Right atrium auricular region (tissue), 2 donors: Measurements from ENCODE around the gene DNAJB11. TPM values are rescaled to one million over a fixed set of nuclear protein-coding genes. Genes with fewer than 3 reads are reported as not detected.

Experiments used
- DNase-seq: peaks from one replicate; pipeline ENCODE4 v3.0.0-alpha.2; 2019; ENCODE audit warnings: low spot score
- H3K27ac ChIP-seq, 2 donors: fragments of 200-600 bp; sonication (generic); 1 replicate in 1 of 2; 2 replicates in 1 of 2; pipeline ENCODE4 v1.5.1; 2016 to 2019
- H3K27me3 ChIP-seq, 2 donors: fragments of 200-600 bp; sonication (generic); one replicate each; pipeline versions ENCODE4 v1.5.1 to v1.6.0; 2017 to 2019
- H3K36me3 ChIP-seq: fragments of 200-600 bp; sonication (generic); one replicate; pipeline ENCODE4 v1.5.1; 2016
- H3K4me1 ChIP-seq, 2 donors: fragments of 200-600 bp; sonication (generic); one replicate each; pipeline versions ENCODE4 v1.5.1 to v1.6.0; 2017 to 2019
- H3K4me3 ChIP-seq, 2 donors: fragments of 200-600 bp; sonication (generic); 1 replicate in 1 of 2; 2 replicates in 1 of 2; pipeline ENCODE4 v1.5.1; 2017 to 2019; ENCODE audit warnings: mild to moderate bottlenecking in 1 of 2, moderate library complexity in 1 of 2
- H3K9me3 ChIP-seq, 2 donors: fragments of 200-600 bp; sonication (generic); one replicate each; pipeline ENCODE4 v1.5.1; 2019
- total RNA-seq, 2 donors: library from RNA; depleted of rRNA; stranded (reverse); fragments of >200 nt; gene quantifications; one replicate each; pipeline ENCODE4 v1.1.0, GENCODE V29; 2016
- TF ChIP-seq, protein P1 (sequence below), 2 donors: fragments of 200-600 bp; sonication (generic); IDR thresholded peaks; one replicate each; pipeline ENCODE4 v1.5.1; 2019; ENCODE audit warnings: antibody characterized with exemption in 2 of 2

Gene DNAJB11
- total RNA-seq, 2 donors from 2014 or later, result 39.1 to 39.3 TPM

GRCh38 chr3:186614266-186614596, 43.7 kb downstream of the DNAJB11 start:
- H3K4me1 ChIP-seq, result peaks cover 0 to 9% of the 10 kb centered on the region in 2 donors
- H3K4me3 ChIP-seq, result no peak overlapping the region
- H3K27me3 ChIP-seq, result no peaks in the 10 kb centered on the region
- no peak overlapping the region for H3K27ac ChIP-seq
- no peak for DNase-seq
- TF ChIP-seq, protein P1, sequence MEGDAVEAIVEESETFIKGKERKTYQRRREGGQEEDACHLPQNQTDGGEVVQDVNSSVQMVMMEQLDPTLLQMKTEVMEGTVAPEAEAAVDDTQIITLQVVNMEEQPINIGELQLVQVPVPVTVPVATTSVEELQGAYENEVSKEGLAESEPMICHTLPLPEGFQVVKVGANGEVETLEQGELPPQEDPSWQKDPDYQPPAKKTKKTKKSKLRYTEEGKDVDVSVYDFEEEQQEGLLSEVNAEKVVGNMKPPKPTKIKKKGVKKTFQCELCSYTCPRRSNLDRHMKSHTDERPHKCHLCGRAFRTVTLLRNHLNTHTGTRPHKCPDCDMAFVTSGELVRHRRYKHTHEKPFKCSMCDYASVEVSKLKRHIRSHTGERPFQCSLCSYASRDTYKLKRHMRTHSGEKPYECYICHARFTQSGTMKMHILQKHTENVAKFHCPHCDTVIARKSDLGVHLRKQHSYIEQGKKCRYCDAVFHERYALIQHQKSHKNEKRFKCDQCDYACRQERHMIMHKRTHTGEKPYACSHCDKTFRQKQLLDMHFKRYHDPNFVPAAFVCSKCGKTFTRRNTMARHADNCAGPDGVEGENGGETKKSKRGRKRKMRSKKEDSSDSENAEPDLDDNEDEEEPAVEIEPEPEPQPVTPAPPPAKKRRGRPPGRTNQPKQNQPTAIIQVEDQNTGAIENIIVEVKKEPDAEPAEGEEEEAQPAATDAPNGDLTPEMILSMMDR (IDR thresholded peaks at IDR 0.05), result no peak
- H3K36me3 ChIP-seq, result no peaks in the 10 kb centered on the region
- no peaks in the 10 kb centered on the region for H3K9me3 ChIP-seq

DNA sequence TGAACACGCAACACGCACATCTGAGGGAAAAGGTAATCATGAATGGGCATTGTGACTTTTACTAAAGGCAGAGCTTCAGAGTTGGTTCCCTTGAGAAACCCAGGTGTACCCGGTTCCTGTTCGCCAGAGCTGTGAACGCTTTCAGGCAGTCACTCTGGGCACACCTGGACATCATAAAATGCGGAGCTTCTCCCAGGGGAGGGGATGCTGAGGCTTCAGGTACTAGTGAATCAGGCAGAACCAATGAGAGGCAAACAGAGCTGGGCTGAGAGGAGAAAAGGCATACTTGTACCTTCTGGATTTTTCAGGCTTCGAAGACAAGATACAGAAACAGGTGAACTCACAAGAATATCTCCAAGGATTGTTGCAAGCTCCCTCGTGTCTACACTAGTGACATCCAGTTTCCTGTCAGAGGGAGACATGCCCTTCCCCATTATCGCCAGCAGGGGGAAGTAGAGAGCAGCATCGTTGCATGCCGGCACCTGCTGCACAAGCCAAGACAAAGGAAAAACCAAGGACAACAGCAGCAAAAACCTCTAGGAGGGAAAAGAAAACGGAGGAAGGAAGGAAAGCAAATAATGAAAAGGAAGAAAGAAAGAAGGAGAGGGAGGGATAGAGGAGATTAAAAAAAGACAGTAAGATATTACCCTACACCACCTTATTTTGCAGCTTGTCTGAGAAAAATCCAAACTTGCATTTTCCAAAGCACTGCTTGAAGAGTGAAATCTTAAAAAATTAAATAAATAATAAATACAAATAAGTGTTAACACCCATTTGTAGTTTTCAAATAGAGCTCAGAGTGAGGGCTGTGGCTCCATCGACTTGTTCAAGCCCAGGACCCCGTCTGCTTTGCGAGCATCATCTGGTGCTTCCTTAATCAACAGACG, 44.3 kb downstream of the DNAJB11 start:
- Histone ChIP-seq H3K4me3 (no peak overlapping the region), H3K9me3 (no peaks in the 10 kb centered on the region), H3K36me3 (no peaks in the 10 kb centered on the region), H3K27me3 (no peaks in the 10 kb centered on the region), H3K4me1 (peaks cover 0 to 9% of the 10 kb centered on the region in 2 donors), H3K27ac (no peak overlapping the region)
- TF ChIP-seq, protein P1 (IDR thresholded peaks at IDR 0.05), result peak; percentile 96
- peak; percentile 83 for DNase-seq

- TF ChIP-seq, protein P1 (IDR thresholded peaks at IDR 0.05), result no peak
- Histone ChIP-seq H3K36me3 (no peaks in the 10 kb centered on the region), H3K27ac (no peak overlapping the region), H3K9me3 (no peaks in the 10 kb centered on the region), H3K27me3 (no peaks in the 10 kb centered on the region), H3K4me3 (no peak overlapping the region), H3K4me1 (peaks cover 0 to 9% of the 10 kb centered on the region in 2 donors)
- no peak for DNase-seq
Measured at GRCh38 chr3:186616299-186616617, 45.7 kb downstream of the DNAJB11 start.

DNA sequence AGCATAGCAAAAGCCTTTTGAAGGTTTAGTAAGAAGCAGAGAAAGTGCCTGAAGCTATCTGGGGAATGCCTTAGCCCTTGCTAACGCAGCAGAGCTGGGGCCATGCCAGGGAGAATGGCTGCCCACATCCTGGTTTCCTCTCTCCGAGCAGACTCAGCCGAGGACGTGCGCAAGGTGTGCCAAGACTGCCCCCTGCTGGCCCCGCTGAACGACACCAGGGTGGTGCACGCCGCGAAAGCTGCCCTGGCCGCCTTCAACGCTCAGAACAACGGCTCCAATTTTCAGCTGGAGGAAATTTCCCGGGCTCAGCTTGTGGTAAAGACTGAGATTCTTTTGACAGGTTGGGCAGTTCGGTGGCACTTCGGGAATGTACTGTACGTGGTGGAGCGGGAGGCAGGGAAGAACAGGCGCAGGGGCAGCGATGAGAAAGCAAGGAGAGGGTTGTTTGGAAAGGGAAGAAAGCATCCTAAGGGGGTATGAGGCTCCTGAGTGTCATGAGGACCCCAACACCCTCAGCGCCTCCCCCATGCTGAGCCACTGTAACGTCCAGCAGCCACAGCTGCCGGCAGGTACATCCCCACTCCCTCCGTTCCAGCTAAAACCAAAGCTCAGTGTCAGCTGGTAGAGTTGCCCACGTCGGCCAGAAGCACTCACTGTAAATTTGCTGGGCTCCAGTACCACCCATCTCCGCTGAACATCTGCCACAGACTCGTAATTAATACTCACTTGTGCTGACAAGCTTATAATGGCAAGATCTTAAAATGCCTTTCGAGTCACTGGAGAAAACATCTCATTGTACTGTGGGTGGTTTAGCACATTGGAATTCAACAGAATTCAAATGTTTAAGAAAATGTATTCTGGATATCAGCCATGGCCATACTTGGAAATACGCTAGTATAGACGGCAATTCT, 46.8 kb downstream of the DNAJB11 start:
- Histone ChIP-seq H3K27ac (no peak overlapping the region), H3K4me3 (peak overlapping the region in 1 of 2 donors; percentile 30), H3K9me3 (no peaks in the 10 kb centered on the region), H3K36me3 (no peaks in the 10 kb centered on the region), H3K27me3 (no peaks in the 10 kb centered on the region), H3K4me1 (peaks cover 0 to 9% of the 10 kb centered on the region in 2 donors)
- TF ChIP-seq, protein P1 (IDR thresholded peaks at IDR 0.05), result peak; percentile 80 to 90
- DNase-seq, result peak; percentile 80

GRCh38 chr3:186618318-186618938, 47.9 kb downstream of the DNAJB11 start:
- Histone ChIP-seq H3K4me1 (peaks cover 0 to 9% of the 10 kb centered on the region in 2 donors), H3K27ac (no peak overlapping the region), H3K9me3 (no peaks in the 10 kb centered on the region), H3K27me3 (no peaks in the 10 kb centered on the region), H3K4me3 (no peak overlapping the region), H3K36me3 (no peaks in the 10 kb centered on the region)
- TF ChIP-seq, protein P1 (IDR thresholded peaks at IDR 0.05), result no peak
- no peak for DNase-seq
